ENCODE results near the gene CCDC51. TPM values are rescaled to one million over a fixed set of nuclear protein-coding genes. Genes with fewer than 3 reads are reported as not detected.

The CCDC51 gene
- total RNA-seq (5.0 and 6.2 TPM in 2 replicates), polyA plus RNA-seq (4.5 and 5.9 TPM in 2 replicates), polyA minus RNA-seq (6.1 and 8.3 TPM in 2 replicates)
- 10.3 TPM for total RNA-seq (2013)

- peak within 1 kb of the TSS; percentile 90 for H2AFZ ChIP-seq (ENCODE audit: insufficient read depth, low read depth, low read length, poor library complexity, severe bottlenecking)
Measured at GRCh38 chr3:48439820-48440589, at the start of gene CCDC51, which contains the start of gene TMA7. TSS of gene CCDC51 (minus strand) at chr3:48440119. CDS start at chr3:48435128, 4,991 bp downstream. TSS of gene TMA7 (plus strand) at chr3:48440257. CDS start at chr3:48440297, 40 bp downstream.

More at GRCh38 chr3:48439820-48440589, at the start of gene CCDC51, which contains the start of gene TMA7:
- Histone ChIP-seq H3K79me2 (ENCODE audit: control insufficient read depth, insufficient read depth, low read length) (peaks cover 47% of the 10 kb centered on the region), H3K4me1 (ENCODE audit: control insufficient read depth in 2 of 2, insufficient read depth in 2 of 2, low read length in 2 of 2) (peaks cover 19 to 27% of the 10 kb centered on the region in 2 donors), H3K27ac (ENCODE audit: low read length in 2 of 2) (peak within 1 kb of the TSS; percentile 85), H3K27me3 (replicated peaks in 1 of 4; ENCODE audit: control extremely low read depth in 1 of 4, control insufficient read depth in 3 of 4, insufficient read depth in 4 of 4, low read length in 3 of 4) (no peaks in the 10 kb centered on the region), H3K9me3 (ENCODE audit: control extremely low read depth in 1 of 3, control insufficient read depth in 2 of 3, insufficient read depth in 1 of 3, low read length in 2 of 3) (no peaks in the 10 kb centered on the region), H3K4me2 (replicated peaks; ENCODE audit: low read depth, low read length, poor library complexity, severe bottlenecking) (peak within 1 kb of the TSS; percentile 89), H4K20me1 (ENCODE audit: control insufficient read depth, insufficient read depth, low read length, poor library complexity, severe bottlenecking) (peaks cover 12% of the 10 kb centered on the region), H3K9ac (ENCODE audit: low read length) (peak within 1 kb of the TSS; percentile 90), H3K36me3 (replicated peaks in 1 of 2; ENCODE audit: control extremely low read depth in 1 of 2, control insufficient read depth in 1 of 2, extremely low read depth in 1 of 2, insufficient read depth in 2 of 2, low read length in 1 of 2) (peaks cover 0 to 30% of the 10 kb centered on the region in 2 experiments), H3K4me3 (ENCODE audit: control extremely low read depth in 1 of 5, extremely low read depth in 1 of 5, insufficient read depth in 1 of 5, low read depth in 2 of 5, low read length in 4 of 5) (peak within 1 kb of the TSS; percentile 83 to 94 (median 91))
- TF ChIP-seq CTCF (IDR thresholded peaks at IDR 0.05) (peak; percentile 37), EZH2 (IDR thresholded peaks at IDR 0.05; ENCODE audit: borderline replicate concordance, insufficient read depth, low read depth, low read length, poor library complexity, severe bottlenecking) (no peak)
- peak within 1 kb of the TSS; percentile 92 for H3K27ac Mint-ChIP-seq
- no peaks in the 10 kb centered on the region for H3K9me3 Mint-ChIP-seq (ENCODE audit: insufficient read depth)
- under 1% methylated on average over 54 of the region's 54 CpGs for WGBS (ENCODE audit: insufficient coverage)
- POLR2A ChIA-PET, result interaction anchor here (0.6 to 1.9 kb wide), 10 partner anchors 10 to 1250 kb away, joined by 3 to 22 read pairs (median 3); partner anchors contain the start of genes PLXNB1 and ZNF589
- intact Hi-C loops (cut with micrococcal nuclease), result loop anchor here (1.0 to 10.0 kb wide), 4 partner anchors 33 to 253 kb away; partner anchors contain the start of genes CDC25A and NME6
- H3K4me3 Mint-ChIP-seq, result peak within 1 kb of the TSS; percentile 97
- DNase-seq, result peak; percentile 98
- CTCF ChIA-PET, result interaction anchor here (0.5 to 13.4 kb wide), 19 partner anchors 9 to 208 kb away, joined by 3 to 330 read pairs (median 4); partner anchors contain the start of genes NME6, PFKFB4, PLXNB1 and ZNF589
- no peaks in the 10 kb centered on the region for H3K27me3 Mint-ChIP-seq
- H3K4me1 Mint-ChIP-seq, result peaks cover 35% of the 10 kb centered on the region
- peak; percentile 94 for ATAC-seq (ENCODE audit: low read depth)

Measured in B cell (primary cell).